Measurements from ENCODE around the gene CHRNA4.
"Not testable (repeated sequence)": the region's sequence is repeated elsewhere in the genome, so short reads cannot be mapped to it uniquely, and the experiment has no call there.

Gene CHRNA4

DNA sequence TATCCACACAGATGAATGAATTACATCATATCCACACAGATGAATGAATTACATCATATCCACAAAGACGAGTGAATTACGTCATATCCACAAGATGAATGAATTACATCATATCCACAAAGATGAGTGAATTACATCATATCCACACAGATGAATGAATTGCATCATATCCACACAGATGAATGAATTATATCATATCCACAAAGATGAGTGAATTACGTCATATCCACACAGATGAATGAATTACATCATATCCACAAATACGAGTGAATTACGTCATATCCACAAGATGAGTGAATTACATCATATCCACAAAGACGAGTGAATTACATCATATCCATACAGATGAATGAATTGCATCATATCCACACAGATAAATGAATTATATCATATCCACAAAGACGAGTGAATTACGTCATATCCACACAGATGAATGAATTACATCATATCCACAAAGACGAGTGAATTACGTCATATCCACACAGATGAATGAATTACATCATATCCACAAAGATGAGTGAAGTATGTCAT lies 20.9 kb downstream of the CHRNA4 start:
- Histone ChIP-seq H3K27me3 (ENCODE audit: control insufficient read depth in 3 of 3, insufficient read depth in 3 of 3, low read depth in 1 of 3, low read length in 3 of 3) (peaks cover 0 to 13% (median 3%) of the 10 kb centered on the region in 3 experiments), H3K4me1 (ENCODE audit: control insufficient read depth in 2 of 2, insufficient read depth in 1 of 2, low read depth in 1 of 2, low read length in 2 of 2) (peaks cover 4 to 12% of the 10 kb centered on the region in 2 donors)
- H3K4ac ChIP-seq (ENCODE audit: low read length); H4K8ac ChIP-seq (ENCODE audit: low read depth, low read length); H3K36me3 ChIP-seq (replicated peaks in 1 of 2; ENCODE audit: control insufficient read depth in 2 of 2, insufficient read depth in 2 of 2, low read length in 2 of 2); H3K9ac ChIP-seq (ENCODE audit: low read depth, low read length, poor library complexity); H2BK5ac ChIP-seq (ENCODE audit: low read length); H2BK15ac ChIP-seq (ENCODE audit: low read length); H3K27ac ChIP-seq (replicated peaks; ENCODE audit: low read length); H3K4me2 ChIP-seq (ENCODE audit: insufficient read depth, low read length, poor library complexity, severe bottlenecking); H3K14ac ChIP-seq (ENCODE audit: low read length); H3K18ac ChIP-seq (ENCODE audit: low read length); H2BK12ac ChIP-seq (ENCODE audit: low read length); DNase-seq (ENCODE audit: low spot score); H2AK5ac ChIP-seq (ENCODE audit: low read depth, low read length); H2AFZ ChIP-seq (ENCODE audit: low read length); H3K23ac ChIP-seq (ENCODE audit: low read depth, low read length, poor library complexity); H3K4me3 ChIP-seq (ENCODE audit: low read length in 2 of 2); H4K91ac ChIP-seq (ENCODE audit: low read depth, low read length, poor library complexity); H3K79me1 ChIP-seq (ENCODE audit: low read depth, low read length); H2BK120ac ChIP-seq (ENCODE audit: low read depth, low read length); H3K9me3 ChIP-seq (replicated peaks in 1 of 2; ENCODE audit: control insufficient read depth in 2 of 2, insufficient read depth in 1 of 2, low read depth in 1 of 2, low read length in 2 of 2): not testable (repeated sequence)
- no CpG with 5 or more reads among the region's 10 CpGs for WGBS, 2 donors (ENCODE audit: extremely low coverage in 2 of 2, insufficient read length in 2 of 2, insufficient replicate concordance in 1 of 2)

- H3K9me3 ChIP-seq (replicated peaks in 1 of 2; ENCODE audit: control insufficient read depth in 2 of 2, insufficient read depth in 1 of 2, low read depth in 1 of 2, low read length in 2 of 2); H3K27ac ChIP-seq (replicated peaks; ENCODE audit: low read length); H3K23ac ChIP-seq (ENCODE audit: low read depth, low read length, poor library complexity); H3K18ac ChIP-seq (ENCODE audit: low read length); H2BK5ac ChIP-seq (ENCODE audit: low read length); H2AK5ac ChIP-seq (ENCODE audit: low read depth, low read length); H2BK15ac ChIP-seq (ENCODE audit: low read length); H2AFZ ChIP-seq (ENCODE audit: low read length); H3K36me3 ChIP-seq (replicated peaks in 1 of 2; ENCODE audit: control insufficient read depth in 2 of 2, insufficient read depth in 2 of 2, low read length in 2 of 2); H3K4ac ChIP-seq (ENCODE audit: low read length); H3K14ac ChIP-seq (ENCODE audit: low read length); H4K8ac ChIP-seq (ENCODE audit: low read depth, low read length); DNase-seq (ENCODE audit: low spot score); H3K79me1 ChIP-seq (ENCODE audit: low read depth, low read length); H3K4me2 ChIP-seq (ENCODE audit: insufficient read depth, low read length, poor library complexity, severe bottlenecking); H3K9ac ChIP-seq (ENCODE audit: low read depth, low read length, poor library complexity); H3K4me3 ChIP-seq (ENCODE audit: low read length in 2 of 2); H4K91ac ChIP-seq (ENCODE audit: low read depth, low read length, poor library complexity); H2BK12ac ChIP-seq (ENCODE audit: low read length); H2BK120ac ChIP-seq (ENCODE audit: low read depth, low read length): not testable (repeated sequence)
- H3K4me1 ChIP-seq (ENCODE audit: control insufficient read depth in 2 of 2, insufficient read depth in 1 of 2, low read depth in 1 of 2, low read length in 2 of 2): peaks cover 4 to 12% of the 10 kb centered on the region in 2 donors
- no CpG with 5 or more reads among the region's 14 CpGs for WGBS, 2 donors (ENCODE audit: extremely low coverage in 2 of 2, insufficient read length in 2 of 2, insufficient replicate concordance in 1 of 2)
- peaks cover 0 to 13% (median 3%) of the 10 kb centered on the region in 3 experiments for H3K27me3 ChIP-seq (ENCODE audit: control insufficient read depth in 3 of 3, insufficient read depth in 3 of 3, low read depth in 1 of 3, low read length in 3 of 3)
Observed at GRCh38 chr20:63339154-63340094, 21.7 kb downstream of the CHRNA4 start.

- Histone ChIP-seq H3K36me3 (replicated peaks in 1 of 2; ENCODE audit: control insufficient read depth in 2 of 2, insufficient read depth in 2 of 2, low read length in 2 of 2) (peaks cover 0 to 2% of the 10 kb centered on the region in 2 donors), H2BK15ac (ENCODE audit: low read length) (no peak overlapping the region), H2BK5ac (ENCODE audit: low read length) (no peak overlapping the region), H3K23ac (ENCODE audit: low read depth, low read length, poor library complexity) (no peak overlapping the region), H2BK12ac (ENCODE audit: low read length) (no peak overlapping the region), H3K4me3 (ENCODE audit: low read length in 2 of 2) (no peak overlapping the region), H2AFZ (ENCODE audit: low read length) (no peak overlapping the region), H3K9me3 (replicated peaks in 1 of 2; ENCODE audit: control insufficient read depth in 2 of 2, insufficient read depth in 1 of 2, low read depth in 1 of 2, low read length in 2 of 2) (peaks cover 4 to 8% of the 10 kb centered on the region in 2 donors), H3K4me1 (ENCODE audit: control insufficient read depth in 2 of 2, insufficient read depth in 1 of 2, low read depth in 1 of 2, low read length in 2 of 2) (peaks cover 2% of the 10 kb centered on the region in 2 donors), H3K18ac (ENCODE audit: low read length) (peak overlapping the region; percentile 11), H3K14ac (ENCODE audit: low read length) (no peak overlapping the region), H3K4ac (ENCODE audit: low read length) (no peak overlapping the region), H2BK120ac (ENCODE audit: low read depth, low read length) (no peak overlapping the region), H4K91ac (ENCODE audit: low read depth, low read length, poor library complexity) (no peak overlapping the region), H3K9ac (ENCODE audit: low read depth, low read length, poor library complexity) (no peak overlapping the region), H2AK5ac (ENCODE audit: low read depth, low read length) (no peak overlapping the region), H4K8ac (ENCODE audit: low read depth, low read length) (no peak overlapping the region), H3K79me1 (ENCODE audit: low read depth, low read length) (peaks cover 2% of the 10 kb centered on the region), H3K27ac (replicated peaks; ENCODE audit: low read length) (no peak overlapping the region), H3K4me2 (ENCODE audit: insufficient read depth, low read length, poor library complexity, severe bottlenecking) (no peak overlapping the region), H3K27me3 (ENCODE audit: control insufficient read depth in 3 of 3, insufficient read depth in 3 of 3, low read depth in 1 of 3, low read length in 3 of 3) (peaks cover 0 to 5% (median 3%) of the 10 kb centered on the region in 3 experiments)
- no CpG with 5 or more reads among the region's 12 CpGs for WGBS, 2 donors (ENCODE audit: extremely low coverage in 2 of 2, insufficient read length in 2 of 2, insufficient replicate concordance in 1 of 2)
- DNase-seq (ENCODE audit: low spot score): no peak
Observed at GRCh38 chr20:63337786-63338420, 23.2 kb downstream of the CHRNA4 start.
